Activated naive CD4-positive, alpha-beta T cell treated with anti-CD3 and anti-CD28 coated beads for 36 hours (primary cell): ENCODE measurements around the gene BAZ2B. TPM values are rescaled to one million over a fixed set of nuclear protein-coding genes. Genes with fewer than 3 reads are reported as not detected.

Experiments used
- CTCF ChIA-PET: fragments of 350-600 bp; sonication (Branson Sonifier 250); formaldehyde crosslinking; loops from one replicate; lab custom pipeline; 2021; ENCODE audit warnings: antibody characterized with exemption; lab: Charles Lee
- DNase-seq: peaks from one replicate; pipeline ENCODE4 v3.0.0-alpha.2; 2020
- H3K27ac Mint-ChIP-seq: one replicate; pipeline ENCODE4 v1.8.0; 2021; ENCODE audit warnings: mild to moderate bottlenecking, mixed read lengths
- H3K27me3 Mint-ChIP-seq: one replicate; pipeline ENCODE4 v1.8.0; 2021; ENCODE audit warnings: low read depth, mixed read lengths
- H3K36me3 Mint-ChIP-seq: one replicate; pipeline ENCODE4 v1.8.0; 2021; ENCODE audit warnings: low read depth, mixed read lengths
- H3K4me1 Mint-ChIP-seq: one replicate; pipeline ENCODE4 v1.8.0; 2021; ENCODE audit warnings: low read depth, mixed read lengths
- H3K4me3 Mint-ChIP-seq: one replicate; pipeline ENCODE4 v1.8.0; 2021; ENCODE audit warnings: mild to moderate bottlenecking, moderate library complexity, mixed read lengths
- H3K9me3 Mint-ChIP-seq: one replicate; pipeline ENCODE4 v1.8.0; 2021; ENCODE audit warnings: mixed read lengths
- intact Hi-C: fragments of 100-400 bp; cut with micrococcal nuclease; formaldehyde crosslinking; loops from one replicate; pipeline ENCODE4 v1.15.1; 2023
- total RNA-seq, 2 experiments: library from RNA; stranded (reverse); gene quantifications; one replicate each; pipeline ENCODE4 v1.2.3, GENCODE V29; 2021

Gene BAZ2B
- total RNA-seq, 2 experiments from 2014 or later = 8.3 to 9.7 TPM

GRCh38 chr2:159446817-159447216 is 169.5 kb downstream of the BAZ2B start:
- DNase-seq = no peak
- H3K4me3 Mint-ChIP-seq = no peak overlapping the region
- H3K27me3 Mint-ChIP-seq = no peaks in the 10 kb centered on the region
- no peak overlapping the region for H3K27ac Mint-ChIP-seq
- no peaks in the 10 kb centered on the region for H3K4me1 Mint-ChIP-seq
- H3K9me3 Mint-ChIP-seq = no peaks in the 10 kb centered on the region
- intact Hi-C loops = no loop called here
- CTCF ChIA-PET = no interaction called here
- H3K36me3 Mint-ChIP-seq = peaks cover 11% of the 10 kb centered on the region

- no peak overlapping the region for H3K27ac Mint-ChIP-seq
- H3K4me3 Mint-ChIP-seq = no peak overlapping the region
- CTCF ChIA-PET = no interaction called here
- no peaks in the 10 kb centered on the region for H3K27me3 Mint-ChIP-seq
- intact Hi-C loops = no loop called here
- no peaks in the 10 kb centered on the region for H3K4me1 Mint-ChIP-seq
- H3K9me3 Mint-ChIP-seq = no peaks in the 10 kb centered on the region
- no peak for DNase-seq
- peaks cover 11% of the 10 kb centered on the region for H3K36me3 Mint-ChIP-seq
Observed at GRCh38 chr2:159446201-159446600, 170.1 kb downstream of the BAZ2B start.

GRCh38 chr2:159445307-159445706 is 171.0 kb downstream of the BAZ2B start:
- intact Hi-C loops = no loop called here
- H3K4me3 Mint-ChIP-seq = no peak overlapping the region
- DNase-seq = no peak
- CTCF ChIA-PET = no interaction called here
- H3K4me1 Mint-ChIP-seq = no peaks in the 10 kb centered on the region
- no peak overlapping the region for H3K27ac Mint-ChIP-seq
- H3K9me3 Mint-ChIP-seq = no peaks in the 10 kb centered on the region
- H3K36me3 Mint-ChIP-seq = peaks cover 11% of the 10 kb centered on the region
- H3K27me3 Mint-ChIP-seq = no peaks in the 10 kb centered on the region

GRCh38 chr2:159444754-159445153 is 171.6 kb downstream of the BAZ2B start:
- intact Hi-C loops = no loop called here
- CTCF ChIA-PET = no interaction called here
- no peaks in the 10 kb centered on the region for H3K27me3 Mint-ChIP-seq
- DNase-seq = no peak
- no peak overlapping the region for H3K4me3 Mint-ChIP-seq
- H3K4me1 Mint-ChIP-seq = no peaks in the 10 kb centered on the region
- no peaks in the 10 kb centered on the region for H3K9me3 Mint-ChIP-seq
- no peak overlapping the region for H3K27ac Mint-ChIP-seq
- H3K36me3 Mint-ChIP-seq = peaks cover 11% of the 10 kb centered on the region

GRCh38 chr2:159442159-159442852 is 174.0 kb downstream of the BAZ2B start:
- DNase-seq = no peak
- H3K4me3 Mint-ChIP-seq = no peak overlapping the region
- H3K27ac Mint-ChIP-seq = no peak overlapping the region
- intact Hi-C loops = no loop called here
- H3K4me1 Mint-ChIP-seq = no peaks in the 10 kb centered on the region
- CTCF ChIA-PET = interaction anchor here (1.6 kb wide), 1 partner anchor 20 kb away, joined by 4 read pairs; no protein-coding TSS in a partner anchor
- no peaks in the 10 kb centered on the region for H3K9me3 Mint-ChIP-seq
- no peaks in the 10 kb centered on the region for H3K27me3 Mint-ChIP-seq
- H3K36me3 Mint-ChIP-seq = peaks cover 17% of the 10 kb centered on the region

- CTCF ChIA-PET = interaction anchor here (1.6 kb wide), 1 partner anchor 21 kb away, joined by 4 read pairs; no protein-coding TSS in a partner anchor
- H3K27ac Mint-ChIP-seq = no peak overlapping the region
Observed at GRCh38 chr2:159441182-159441581, 175.2 kb downstream of the BAZ2B start.

GRCh38 chr2:159439421-159439820 is 176.9 kb downstream of the BAZ2B start:
- intact Hi-C loops = no loop called here
- CTCF ChIA-PET = no interaction called here
- no peak for DNase-seq
- Mint-ChIP-seq H3K4me3 (no peak overlapping the region), H3K4me1 (no peaks in the 10 kb centered on the region), H3K27me3 (no peaks in the 10 kb centered on the region), H3K36me3 (peaks cover 8% of the 10 kb centered on the region), H3K27ac (no peak overlapping the region), H3K9me3 (no peaks in the 10 kb centered on the region)

More at GRCh38 chr2:159441182-159441581, 175.2 kb downstream of the BAZ2B start:
- peaks cover 16% of the 10 kb centered on the region for H3K36me3 Mint-ChIP-seq
- H3K9me3 Mint-ChIP-seq = no peaks in the 10 kb centered on the region
- H3K4me3 Mint-ChIP-seq = no peak overlapping the region
- H3K4me1 Mint-ChIP-seq = no peaks in the 10 kb centered on the region
- no peak for DNase-seq
- no peaks in the 10 kb centered on the region for H3K27me3 Mint-ChIP-seq
- intact Hi-C loops = no loop called here

GRCh38 chr2:159438720-159439353 is 177.5 kb downstream of the BAZ2B start:
- intact Hi-C loops = no loop called here
- no peak for DNase-seq
- H3K27ac Mint-ChIP-seq = no peak overlapping the region
- peaks cover 8% of the 10 kb centered on the region for H3K36me3 Mint-ChIP-seq
- no peak overlapping the region for H3K4me3 Mint-ChIP-seq
- CTCF ChIA-PET = no interaction called here
- H3K9me3 Mint-ChIP-seq = no peaks in the 10 kb centered on the region
- H3K27me3 Mint-ChIP-seq = no peaks in the 10 kb centered on the region
- no peaks in the 10 kb centered on the region for H3K4me1 Mint-ChIP-seq

- no peak for DNase-seq
- CTCF ChIA-PET = no interaction called here
- intact Hi-C loops = no loop called here
- H3K27ac Mint-ChIP-seq = no peak overlapping the region
- no peaks in the 10 kb centered on the region for H3K9me3 Mint-ChIP-seq
- peaks cover 10% of the 10 kb centered on the region for H3K36me3 Mint-ChIP-seq
- H3K4me1 Mint-ChIP-seq = no peaks in the 10 kb centered on the region
- no peak overlapping the region for H3K4me3 Mint-ChIP-seq
- no peaks in the 10 kb centered on the region for H3K27me3 Mint-ChIP-seq
Observed at GRCh38 chr2:159438284-159438683, 178.1 kb downstream of the BAZ2B start.

GRCh38 chr2:159432610-159433009 is 183.7 kb downstream of the BAZ2B start:
- Mint-ChIP-seq H3K9me3 (no peaks in the 10 kb centered on the region), H3K27ac (no peak overlapping the region), H3K4me3 (no peak overlapping the region), H3K27me3 (no peaks in the 10 kb centered on the region), H3K4me1 (no peaks in the 10 kb centered on the region), H3K36me3 (peaks cover 3% of the 10 kb centered on the region)
- DNase-seq = no peak
- CTCF ChIA-PET = no interaction called here
- intact Hi-C loops = no loop called here

- H3K36me3 Mint-ChIP-seq = peaks cover 7% of the 10 kb centered on the region
- no peaks in the 10 kb centered on the region for H3K4me1 Mint-ChIP-seq
- no peaks in the 10 kb centered on the region for H3K9me3 Mint-ChIP-seq
- H3K27me3 Mint-ChIP-seq = no peaks in the 10 kb centered on the region
- no peak for DNase-seq
- intact Hi-C loops = no loop called here
- CTCF ChIA-PET = no interaction called here
- no peak overlapping the region for H3K27ac Mint-ChIP-seq
- no peak overlapping the region for H3K4me3 Mint-ChIP-seq
Observed at GRCh38 chr2:159427048-159427447, 189.3 kb downstream of the BAZ2B start.

GRCh38 chr2:159419403-159419802 is 196.9 kb downstream of the BAZ2B start:
- no peak overlapping the region for H3K4me3 Mint-ChIP-seq
- intact Hi-C loops = no loop called here
- no peaks in the 10 kb centered on the region for H3K9me3 Mint-ChIP-seq
- no peaks in the 10 kb centered on the region for H3K27me3 Mint-ChIP-seq
- no peak for DNase-seq
- peaks cover 6% of the 10 kb centered on the region for H3K36me3 Mint-ChIP-seq
- H3K27ac Mint-ChIP-seq = no peak overlapping the region
- no peaks in the 10 kb centered on the region for H3K4me1 Mint-ChIP-seq
- CTCF ChIA-PET = no interaction called here

GRCh38 chr2:159411460-159411859 is 204.9 kb downstream of the BAZ2B start:
- Mint-ChIP-seq H3K4me1 (peaks cover 5% of the 10 kb centered on the region), H3K27ac (no peak overlapping the region), H3K27me3 (no peaks in the 10 kb centered on the region), H3K4me3 (no peak overlapping the region), H3K36me3 (peaks cover 3% of the 10 kb centered on the region), H3K9me3 (no peaks in the 10 kb centered on the region)
- no peak for DNase-seq
- intact Hi-C loops = no loop called here
- CTCF ChIA-PET = no interaction called here
